GM15510 (cell line): ENCODE results near the gene NTSR1.

Experiments used
- POLR2A ChIP-seq: IDR thresholded peaks from 3 replicates; pipeline ENCODE4 v1.6.1; 2011; ENCODE audit warnings: borderline replicate concordance; ENCODE audit not compliant: insufficient read length; ENCODE audit errors: extremely low read depth

NTSR1 gene

DNA sequence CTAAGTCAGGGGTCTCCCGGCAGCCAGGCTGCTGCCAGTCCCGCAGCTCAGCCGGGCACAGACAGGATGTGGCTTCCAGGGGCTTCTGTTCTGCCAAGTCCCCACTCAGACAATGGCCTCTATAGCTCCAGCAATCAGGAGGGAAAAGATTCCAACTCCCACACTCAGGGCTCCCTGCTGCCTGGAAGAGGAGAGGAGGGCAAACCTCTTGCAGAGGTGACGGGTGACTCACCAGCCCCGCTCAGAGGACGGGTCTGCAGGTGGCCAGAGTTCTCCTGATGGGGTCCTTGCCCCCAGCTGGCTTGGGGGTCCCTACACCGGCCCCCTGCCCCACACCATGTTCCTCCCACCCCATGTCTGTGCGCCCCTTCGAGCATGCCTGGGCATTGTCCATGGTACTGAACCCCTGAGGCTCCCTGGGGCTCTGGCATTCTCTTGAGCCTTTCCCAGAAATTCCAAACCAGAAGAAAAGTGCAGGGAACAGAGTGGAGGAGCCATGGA is 32.6 kb downstream of the NTSR1 start:
- no peak for TF ChIP-seq POLR2A

DNA sequence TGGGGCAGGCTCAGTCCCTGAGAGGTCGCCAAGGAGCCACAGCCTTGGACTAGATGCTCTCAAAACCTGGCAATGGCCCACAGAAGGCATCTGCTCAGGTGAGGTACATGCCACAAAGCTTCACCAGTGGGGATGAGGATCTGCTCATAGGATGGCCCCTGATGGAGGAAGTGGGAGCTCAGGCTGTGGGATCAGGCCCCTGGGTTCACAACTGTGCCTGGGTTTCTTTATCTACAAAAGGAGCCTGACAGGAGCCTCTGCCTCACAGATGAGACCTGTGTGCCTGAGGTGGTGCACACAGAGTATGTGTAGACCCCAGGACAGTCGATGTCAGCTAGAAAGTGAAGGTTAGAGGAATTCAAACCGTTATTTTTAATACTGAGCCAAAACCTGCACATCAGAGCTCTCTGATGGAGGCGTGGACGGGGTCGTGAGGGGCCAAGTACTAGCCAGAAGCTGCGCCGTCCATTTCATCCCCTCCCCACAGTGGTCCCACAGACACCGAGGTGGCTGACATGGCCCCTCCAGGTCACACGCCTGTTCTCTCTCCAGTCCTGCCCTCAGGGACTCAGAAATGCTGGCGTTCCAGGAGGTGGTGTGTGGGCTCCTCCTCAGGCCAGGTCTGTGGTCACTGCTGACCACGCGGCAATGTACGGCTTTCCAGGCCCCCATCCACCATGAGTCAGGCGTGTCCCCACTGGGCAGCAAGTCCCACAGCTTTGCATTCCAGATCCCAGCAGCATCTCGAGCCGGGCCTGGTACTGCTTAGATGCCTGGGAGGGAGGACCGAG is 33.3 kb downstream of the NTSR1 start:
- no peak for TF ChIP-seq POLR2A

DNA sequence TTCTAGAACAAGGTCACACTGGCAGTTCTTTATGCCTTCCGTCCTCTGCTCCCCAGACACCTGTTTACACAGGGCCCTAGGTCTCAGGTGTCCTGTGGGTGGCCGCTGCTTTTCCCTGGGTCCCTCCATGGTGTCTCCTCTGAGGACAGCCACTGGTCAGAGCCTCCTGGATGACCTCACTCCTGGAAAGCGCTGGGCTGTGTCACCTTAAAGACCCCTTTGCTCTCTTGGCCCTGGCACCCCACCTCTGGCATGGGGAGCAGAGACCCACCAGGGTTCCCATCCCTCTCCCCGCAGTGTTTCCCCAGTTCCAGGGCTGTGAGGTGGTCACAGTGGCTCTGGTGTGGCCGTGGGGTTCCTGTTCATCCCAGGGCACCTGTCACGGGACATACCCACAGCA is 33.9 kb downstream of the NTSR1 start:
- no peak for TF ChIP-seq POLR2A

DNA sequence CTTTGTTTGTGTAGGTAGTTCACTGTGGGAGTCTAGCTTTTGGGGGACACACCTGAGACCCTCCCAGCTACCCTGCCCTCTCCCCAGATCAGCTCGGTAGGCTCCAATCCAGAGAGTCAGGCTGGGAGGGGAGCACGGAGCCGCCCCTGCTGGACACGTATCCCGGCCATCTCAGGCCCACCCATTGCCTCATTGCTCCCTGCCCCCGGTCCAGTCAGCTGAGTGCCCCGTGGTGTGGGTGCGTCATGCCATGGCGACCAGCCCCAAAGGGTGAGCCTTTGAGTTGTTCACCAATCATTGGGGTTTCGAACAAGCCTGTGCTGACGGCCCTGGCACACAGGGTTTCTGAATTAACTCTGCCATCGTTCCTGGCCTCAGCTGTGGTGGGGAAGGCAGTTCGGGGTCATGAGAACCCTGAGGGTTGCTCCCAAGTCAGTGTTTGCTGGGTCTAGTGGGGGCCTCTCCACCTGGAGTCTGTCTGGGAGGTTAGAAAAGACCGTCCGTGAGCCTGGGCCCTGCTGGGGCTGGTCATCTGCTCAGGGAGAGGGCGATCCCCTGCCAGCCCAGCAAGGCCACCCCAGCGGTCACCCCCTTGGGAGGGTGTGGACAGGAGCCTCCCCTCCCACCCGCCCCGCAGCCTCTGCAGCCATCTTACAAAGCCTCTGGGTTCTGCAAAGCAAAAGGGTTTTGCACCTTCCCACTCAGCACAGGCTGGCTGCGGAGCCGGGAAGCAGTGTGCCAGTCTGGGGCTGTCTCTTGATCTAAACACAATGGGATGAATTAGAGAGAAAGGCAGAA is 34.5 kb downstream of the NTSR1 start:
- no peak for TF ChIP-seq POLR2A

DNA sequence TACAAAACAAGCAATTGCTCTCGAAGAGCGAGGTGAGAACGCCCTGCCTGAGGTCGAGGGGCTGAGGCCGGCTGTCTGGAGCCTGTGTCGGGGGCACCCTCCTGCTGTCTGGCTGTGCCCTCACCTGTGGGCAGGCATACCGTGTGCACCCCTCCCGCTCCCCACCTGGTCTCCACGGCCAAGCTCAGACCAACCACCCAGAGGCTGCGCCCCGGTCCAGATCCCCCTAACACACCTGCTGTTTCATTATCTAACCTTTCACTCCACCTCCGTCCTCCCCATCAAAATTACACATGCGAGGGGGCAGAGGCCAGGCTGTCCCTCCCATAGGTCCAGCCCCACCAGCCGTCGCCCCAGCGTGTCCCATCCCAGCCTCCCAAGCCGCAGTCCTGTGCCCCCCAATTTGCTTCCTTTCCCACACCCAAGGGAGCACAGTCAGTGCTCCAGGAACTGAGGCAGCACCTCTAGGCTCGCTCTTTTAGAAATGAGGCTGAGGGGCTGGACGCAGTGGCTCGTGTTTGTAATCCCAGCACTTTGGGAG is 35.2 kb downstream of the NTSR1 start:
- TF ChIP-seq POLR2A: no peak

DNA sequence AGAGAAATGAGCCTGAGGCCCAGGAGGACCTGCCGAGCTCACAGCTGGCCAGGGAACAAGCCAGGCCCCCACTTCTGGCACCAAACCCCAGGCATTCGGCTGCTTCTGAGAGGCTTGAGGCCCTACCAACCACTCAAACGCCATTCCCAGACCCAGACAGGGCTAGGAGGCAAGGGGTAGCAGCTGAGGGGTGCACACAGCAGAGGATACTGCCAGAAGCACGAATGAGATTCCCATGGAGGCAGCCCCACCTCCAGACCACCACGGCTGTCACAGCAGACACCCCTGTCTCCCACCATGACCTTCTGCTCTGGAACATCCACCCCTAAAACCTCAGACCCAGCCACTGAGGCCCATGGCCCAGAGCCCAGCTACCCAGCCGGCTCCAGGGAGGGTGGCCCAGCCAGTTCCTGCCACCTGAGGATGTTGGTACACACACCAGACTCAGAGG is 36.1 kb downstream of the NTSR1 start:
- no peak for TF ChIP-seq POLR2A

DNA sequence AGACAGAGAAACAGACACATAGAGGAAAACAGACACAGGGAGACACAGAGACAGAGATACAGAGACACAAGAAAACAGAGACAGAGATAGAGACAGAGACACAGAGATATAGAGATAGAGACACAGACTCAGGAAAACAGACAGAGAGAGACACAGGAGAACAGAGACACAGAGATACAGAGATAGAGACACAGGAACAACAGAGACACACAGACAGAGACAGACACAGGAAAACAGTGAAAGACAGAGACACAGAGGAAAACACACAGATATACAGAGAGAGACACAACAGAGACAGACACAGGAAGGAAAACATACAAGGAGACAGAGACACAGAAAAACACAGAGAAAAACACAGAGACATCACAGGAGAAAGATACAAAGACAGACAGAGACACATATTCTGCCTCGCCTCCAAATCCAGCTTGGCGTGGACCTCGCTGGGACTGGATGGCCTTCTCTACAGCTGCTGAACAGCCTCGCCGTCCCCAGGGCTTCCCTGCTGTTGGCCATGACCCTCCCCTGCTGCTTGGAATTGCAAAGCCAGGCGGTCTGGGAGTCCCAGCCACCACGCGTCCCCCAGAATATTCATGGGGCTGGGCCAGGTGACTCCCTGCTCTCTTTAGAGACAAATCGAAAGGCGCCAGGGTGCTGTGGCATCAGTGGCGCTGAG is 36.8 kb downstream of the NTSR1 start:
- TF ChIP-seq POLR2A: no peak

DNA sequence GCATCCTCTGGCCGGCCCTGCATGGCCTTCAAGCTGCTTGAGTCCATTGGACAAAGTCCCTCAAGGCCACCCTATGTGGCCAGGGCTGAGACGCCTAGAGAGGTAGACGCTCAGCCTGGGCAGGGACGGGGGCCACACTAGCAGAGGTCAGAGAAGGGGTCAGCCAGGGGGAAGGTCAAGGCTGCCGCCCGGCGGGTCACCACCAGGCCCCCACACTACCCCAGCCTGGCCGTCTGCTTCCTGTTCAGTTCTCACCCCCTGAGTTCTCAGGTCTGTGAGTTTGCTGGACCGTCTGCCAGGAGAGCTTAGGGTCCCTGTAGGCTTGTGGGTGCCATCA is 37.3 kb downstream of the NTSR1 start:
- no peak for TF ChIP-seq POLR2A

DNA sequence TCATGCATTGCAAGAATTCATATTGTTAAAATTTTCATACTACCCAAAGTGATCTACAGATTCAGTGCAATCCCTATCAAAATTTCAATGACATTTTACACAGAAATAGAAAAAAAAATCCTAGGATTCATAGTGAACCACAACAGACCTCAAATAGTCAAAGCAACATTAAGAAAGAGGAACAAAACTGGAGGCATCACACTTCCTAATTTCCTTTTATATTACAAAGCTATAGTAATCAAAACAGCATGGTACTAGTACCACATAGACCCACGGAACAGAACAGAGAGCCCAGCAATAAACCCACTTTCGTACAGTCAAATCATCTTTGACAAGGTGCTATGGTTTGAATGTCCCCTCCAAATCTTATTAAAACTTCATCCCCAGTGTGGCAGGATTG is 39.7 kb downstream of the NTSR1 start:
- no peak for TF ChIP-seq POLR2A

DNA sequence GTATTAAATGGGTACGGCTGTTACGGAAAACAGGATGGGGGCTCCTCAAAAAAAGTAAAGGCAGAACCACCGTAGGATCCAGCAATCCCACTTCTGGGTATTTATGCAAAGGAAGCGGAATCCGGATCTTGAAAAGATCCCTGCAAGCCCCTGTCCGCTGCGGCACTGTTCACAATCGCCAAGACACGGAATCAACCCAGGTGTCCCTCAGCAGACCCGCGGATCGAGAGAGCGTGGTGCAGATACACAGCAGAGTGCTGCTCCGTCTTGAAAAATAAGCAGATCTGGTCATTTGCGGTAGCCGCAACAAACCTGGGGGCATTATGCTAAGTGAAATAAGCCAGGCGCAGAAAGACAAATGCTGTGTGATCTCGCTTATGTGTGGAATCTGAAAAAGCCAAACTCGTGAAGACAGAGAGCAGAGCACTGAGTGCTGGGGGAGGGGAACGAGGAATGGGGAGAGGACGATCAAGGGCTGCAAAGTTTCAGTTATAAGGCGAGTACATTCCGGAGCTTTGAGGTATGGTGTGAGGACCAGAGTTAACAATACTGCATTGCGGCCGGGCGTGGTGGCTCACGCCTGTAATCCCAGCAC is 41.3 kb downstream of the NTSR1 start:
- no peak for TF ChIP-seq POLR2A

DNA sequence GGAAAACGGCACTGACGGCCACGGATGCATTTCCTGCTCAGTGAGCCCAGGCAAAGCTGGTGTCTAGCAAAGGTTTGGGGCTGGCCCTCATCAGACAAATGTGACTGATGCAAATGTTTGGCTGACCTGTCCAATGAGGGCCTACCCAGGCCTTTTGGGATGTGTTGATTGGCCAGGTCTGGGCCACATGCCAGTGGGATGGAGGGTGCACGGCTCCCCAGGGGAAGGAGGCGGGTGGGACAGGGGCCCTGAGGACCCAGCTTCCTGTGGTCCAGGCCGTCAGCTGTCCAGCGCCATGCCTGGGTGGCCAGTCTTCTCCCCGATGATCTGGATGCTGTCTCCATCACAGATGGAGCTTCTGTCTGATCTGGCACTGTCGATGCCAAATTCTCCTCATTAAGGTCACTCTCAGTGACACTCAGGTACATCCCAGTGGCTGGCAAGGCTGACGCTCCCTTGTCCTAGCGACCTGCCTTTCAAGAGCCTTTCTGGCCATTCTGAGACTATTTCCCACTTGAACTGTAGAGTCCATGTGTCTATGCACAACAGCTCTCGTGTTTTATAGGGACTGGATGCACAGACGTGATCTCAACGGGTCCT is 43.0 kb downstream of the NTSR1 start:
- no peak for TF ChIP-seq POLR2A

DNA sequence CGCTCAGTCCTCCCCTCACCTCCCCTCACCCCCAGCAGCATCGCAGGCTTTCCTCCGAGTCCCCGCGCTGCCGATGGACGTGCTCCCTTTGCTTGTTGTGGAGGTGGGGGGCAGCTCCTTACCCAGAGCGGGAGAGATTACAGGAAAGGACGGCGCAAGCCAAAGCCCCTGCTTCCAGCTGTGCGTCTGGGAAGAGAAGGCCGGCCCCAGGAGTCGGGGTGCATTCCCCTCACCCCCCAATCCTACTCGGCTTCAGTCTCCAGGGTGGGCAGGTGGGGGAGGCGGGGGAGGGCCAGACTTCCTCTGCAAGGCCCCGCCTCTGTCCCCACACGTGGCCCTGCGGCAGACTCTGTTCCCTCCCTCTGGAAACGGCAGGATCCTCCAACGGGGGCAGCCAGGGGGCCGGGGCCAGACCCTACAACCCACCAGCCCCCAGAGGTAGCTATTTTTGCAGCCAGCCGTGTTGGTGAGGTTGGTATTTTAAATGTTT is 43.6 kb downstream of the NTSR1 start:
- no peak for TF ChIP-seq POLR2A

DNA sequence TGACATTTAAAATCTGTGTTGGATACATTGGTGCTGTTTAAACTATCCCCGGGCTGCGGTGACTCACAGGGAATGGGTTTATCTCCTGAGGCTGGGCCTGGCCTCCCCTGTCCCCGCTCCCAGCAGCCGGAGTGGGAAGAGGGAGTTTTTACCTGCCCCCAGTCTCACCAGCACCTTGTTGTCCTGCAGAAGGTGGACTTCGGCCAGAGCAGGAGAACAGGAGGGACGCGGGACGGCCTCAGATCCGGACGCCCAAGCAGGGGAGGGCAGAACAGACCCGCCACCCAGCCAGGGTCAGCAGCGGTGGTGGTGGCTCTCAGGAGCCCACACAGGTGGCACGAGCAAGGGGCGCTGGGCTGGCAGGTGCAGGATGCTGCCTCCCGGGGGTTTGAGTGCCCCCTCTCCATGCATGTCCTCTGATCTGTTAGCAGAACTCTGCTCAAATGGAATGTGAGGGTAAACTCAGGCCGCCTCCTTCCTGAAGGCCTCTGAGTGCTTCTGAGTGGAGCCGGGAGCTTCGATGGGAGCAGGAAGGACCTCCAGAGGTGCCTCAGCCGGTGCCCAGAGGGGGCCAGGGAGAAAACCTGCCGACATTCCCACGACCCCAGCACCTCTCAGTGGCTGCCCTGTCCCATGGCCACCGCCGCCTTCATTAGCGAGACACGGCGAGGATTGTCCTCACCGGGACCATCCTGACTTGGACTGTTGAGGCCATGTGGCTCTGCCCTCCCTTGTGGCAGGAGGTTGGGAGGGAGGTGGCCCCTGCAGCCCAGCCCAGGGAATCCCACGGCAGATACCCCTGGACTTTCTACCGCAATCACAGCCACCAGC is 44.2 kb downstream of the NTSR1 start:
- no peak for TF ChIP-seq POLR2A
